GM23338 (cell line): Measurements from ENCODE around the gene EHBP1L1. TPM values are rescaled to one million over a fixed set of nuclear protein-coding genes. Genes with fewer than 3 reads are reported as not detected.

Source experiments
- ATAC-seq: fragments of 200-7000 bp; cut with Tn5 transposase; 3 replicates; pipeline ENCODE4 v1.9.1; 2020
- DNase-seq: peaks from one replicate; pipeline ENCODE4 v3.0.0-alpha.2; 2015; ENCODE audit warnings: low spot score
- H2AFZ ChIP-seq: fragments of 200-600 bp; sonication (generic); 2 replicates; pipeline ENCODE4 v1.8.0; 2016; ENCODE audit warnings: antibody characterized with exemption, mild to moderate bottlenecking, moderate library complexity
- H3F3A ChIP-seq: fragments of 200-600 bp; sonication (generic); replicated peaks from 2 replicates; pipeline ENCODE4 v1.8.0; 2017; ENCODE audit warnings: antibody characterized with exemption, mixed run types, low read depth
- H3K27ac ChIP-seq: fragments of 200-600 bp; sonication (generic); 2 replicates; pipeline ENCODE4 v1.6.1; 2016; ENCODE audit warnings: low read depth
- H3K27me3 ChIP-seq: fragments of 200-600 bp; sonication (generic); 2 replicates; pipeline ENCODE4 v1.8.0; 2016; ENCODE audit warnings: mild to moderate bottlenecking, mixed run types, moderate library complexity; ENCODE audit not compliant: insufficient read depth
- H3K36me3 ChIP-seq: fragments of 200-600 bp; sonication (generic); 2 replicates; pipeline ENCODE4 v1.8.0; 2016; ENCODE audit warnings: mild to moderate bottlenecking; ENCODE audit not compliant: insufficient read depth
- H3K4me1 ChIP-seq: fragments of 200-600 bp; sonication (generic); 2 replicates; pipeline ENCODE4 v1.8.0; 2016; ENCODE audit warnings: mild to moderate bottlenecking, moderate library complexity; ENCODE audit not compliant: insufficient read depth
- H3K4me2 ChIP-seq: fragments of 200-600 bp; sonication (generic); 2 replicates; pipeline ENCODE4 v1.7.1; 2017; ENCODE audit warnings: mixed run types
- H3K4me3 ChIP-seq: fragments of 200-600 bp; sonication (generic); 2 replicates; pipeline ENCODE4 v1.6.1; 2016; ENCODE audit warnings: mixed run types
- H3K79me2 ChIP-seq: fragments of 200-600 bp; sonication (generic); replicated peaks from 2 replicates; pipeline ENCODE4 v1.8.0; 2017; ENCODE audit warnings: mild to moderate bottlenecking; ENCODE audit not compliant: insufficient read depth
- H3K9me2 ChIP-seq: fragments of 200-600 bp; sonication (generic); 2 replicates; pipeline ENCODE4 v1.8.0; 2017; ENCODE audit not compliant: insufficient read depth
- H4K20me1 ChIP-seq: fragments of 200-600 bp; sonication (generic); replicated peaks from 2 replicates; pipeline ENCODE4 v1.8.0; 2017; ENCODE audit warnings: mild to moderate bottlenecking; ENCODE audit not compliant: insufficient read depth
- H3K27ac Mint-ChIP-seq: 2 replicates; pipeline ENCODE4 v1.8.0; 2020; ENCODE audit warnings: inconsistent platforms, mild to moderate bottlenecking, moderate library complexity, mixed read lengths
- H3K27me3 Mint-ChIP-seq: 3 replicates; pipeline ENCODE4 v1.8.0; 2022; ENCODE audit warnings: low read depth, mild to moderate bottlenecking, moderate library complexity, mixed read lengths, inconsistent platforms; ENCODE audit not compliant: insufficient read depth, poor library complexity
- H3K36me3 Mint-ChIP-seq: 3 replicates; pipeline ENCODE4 v1.8.0; 2021; ENCODE audit warnings: low read depth, mild to moderate bottlenecking, inconsistent platforms, moderate library complexity, mixed read lengths
- H3K4me1 Mint-ChIP-seq: 3 replicates; pipeline ENCODE4 v1.8.0; 2020; ENCODE audit warnings: mild to moderate bottlenecking, inconsistent platforms, mixed read lengths
- H3K4me3 Mint-ChIP-seq: 3 replicates; pipeline ENCODE4 v1.8.0; 2021; ENCODE audit warnings: moderate library complexity, mild to moderate bottlenecking, inconsistent platforms, mixed read lengths
- H3K9me3 Mint-ChIP-seq: 3 replicates; pipeline ENCODE4 v1.8.0; 2020; ENCODE audit warnings: moderate library complexity, mild to moderate bottlenecking, inconsistent platforms, mixed read lengths
- CREB1 ChIP-seq: fragments of 250-450 bp; sonication (Bioruptor Pico); IDR thresholded peaks from 2 replicates; pipeline ENCODE4 v1.5.0; 2020; ENCODE audit warnings: low read depth, mild to moderate bottlenecking, moderate library complexity
- EZH2 ChIP-seq: fragments of 200-600 bp; sonication (generic); IDR thresholded peaks from one replicate; pipeline ENCODE4 v1.8.0; 2017; ENCODE audit warnings: antibody characterized with exemption, mild to moderate bottlenecking, low read depth; ENCODE audit not compliant: unreplicated experiment
- EZH2phosphoT487 ChIP-seq: fragments of 200-600 bp; sonication (generic); IDR thresholded peaks from one replicate; pipeline ENCODE4 v1.8.1; 2018; ENCODE audit warnings: antibody characterized with exemption; ENCODE audit not compliant: unreplicated experiment
- JUNB ChIP-seq: IDR thresholded peaks from one replicate; pipeline ENCODE4 v1.6.1; 2016; ENCODE audit warnings: antibody characterized with exemption; ENCODE audit not compliant: unreplicated experiment
- NANOG ChIP-seq: IDR thresholded peaks from 2 replicates; pipeline ENCODE4 v1.6.1; 2016; ENCODE audit warnings: antibody characterized with exemption, borderline replicate concordance
- POLR2AphosphoS5 ChIP-seq: IDR thresholded peaks from 2 replicates; pipeline ENCODE4 v1.6.1; 2016; ENCODE audit warnings: antibody characterized with exemption, low read depth
- STAT1 ChIP-seq: IDR thresholded peaks from one replicate; pipeline ENCODE4 v1.6.1; 2016; ENCODE audit warnings: antibody characterized with exemption; ENCODE audit not compliant: unreplicated experiment
- ZNF114 ChIP-seq: fragments of 250-450 bp; sonication (Bioruptor Pico); IDR thresholded peaks from 2 replicates; pipeline ENCODE4 v1.5.0; 2020; ENCODE audit warnings: mild to moderate bottlenecking, moderate library complexity
- ZNF331 ChIP-seq: fragments of 250-450 bp; sonication (Bioruptor Pico); IDR thresholded peaks from 2 replicates; pipeline ENCODE4 v1.5.0; 2020; ENCODE audit warnings: low read depth, mild to moderate bottlenecking, moderate library complexity
- polyA plus RNA-seq: library from polyadenylated mRNA; unstranded; fragments of >200 nt; fragmentation: Nextera tagmentation; extraction: Ambion mirVana; gene quantifications from 2 replicates; pipeline ENCODE4 v1.2.1, GENCODE V29; 2016
- total RNA-seq: library from RNA; depleted of rRNA; stranded (reverse); fragments of >200 nt; shearing (Covaris generic); gene quantifications from 2 replicates; pipeline ENCODE4 v1.2.3, GENCODE V29; 2014
- TF ChIP-seq, protein P1 (sequence below), 2 experiments: fragments of 200-600 bp in 1 of 2; sonication (generic) in 1 of 2; conservative IDR thresholded peaks; 2 replicates each; pipeline versions ENCODE4 v1.5.1 to v1.6.1; 2016 to 2017; ENCODE audit warnings: antibody characterized with exemption in 2 of 2, low read depth in 2 of 2, mild to moderate bottlenecking in 2 of 2, moderate library complexity in 1 of 2
- TF ChIP-seq, protein P2 (sequence below): fragments of 250-450 bp; sonication (Bioruptor Pico); IDR thresholded peaks from 2 replicates; pipeline ENCODE4 v1.5.0; 2020; ENCODE audit warnings: mild to moderate bottlenecking, moderate library complexity
- TF ChIP-seq, protein P3 (sequence below): IDR thresholded peaks from one replicate; pipeline ENCODE4 v1.6.1; 2018; ENCODE audit warnings: antibody characterized with exemption; ENCODE audit not compliant: unreplicated experiment

Gene EHBP1L1
- total and polyA plus RNA-seq, 2 experiments from 2014 or later = 2.9 to 10.9 TPM

DNA sequence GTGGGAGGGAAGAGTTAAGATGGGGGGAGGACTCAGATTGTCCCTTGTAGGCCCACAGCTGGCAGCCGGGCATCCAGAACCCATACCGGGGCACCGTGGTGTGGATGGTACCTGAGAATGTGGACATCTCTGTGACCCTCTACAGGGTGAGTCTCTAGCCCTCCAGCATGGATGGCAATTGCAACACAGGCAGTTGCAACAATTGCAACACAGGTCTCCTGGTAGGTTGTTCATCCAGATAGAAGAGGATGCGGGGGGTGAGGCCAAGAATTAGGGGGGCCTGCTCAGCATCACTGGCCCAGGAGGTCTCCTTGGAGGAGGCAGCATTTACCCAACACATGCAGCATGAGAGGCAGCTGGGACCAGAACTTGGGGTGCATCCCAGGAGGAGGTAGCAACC lies 3.4 kb downstream of the EHBP1L1 start:
- no peaks in the 10 kb centered on the region for H3K9me2 ChIP-seq
- peaks cover 59% of the 10 kb centered on the region for H3K27me3 Mint-ChIP-seq
- DNase-seq = no peak
- no peaks in the 10 kb centered on the region for H3K9me3 Mint-ChIP-seq
- ATAC-seq = no peak
- H3K4me1 ChIP-seq = peaks cover 11% of the 10 kb centered on the region
- H2AFZ ChIP-seq = no peak overlapping the region
- no peak overlapping the region for H3K27ac ChIP-seq
- H3K27ac Mint-ChIP-seq = no peak overlapping the region
- no peaks in the 10 kb centered on the region for H3K36me3 Mint-ChIP-seq
- peaks cover 63% of the 10 kb centered on the region for H3K27me3 ChIP-seq
- H3K4me3 ChIP-seq = no peak overlapping the region
- peaks cover 14% of the 10 kb centered on the region for H3F3A ChIP-seq
- no peaks in the 10 kb centered on the region for H3K36me3 ChIP-seq
- H3K4me3 Mint-ChIP-seq = no peak overlapping the region
- TF ChIP-seq CREB1 = no peak
- no peak for TF ChIP-seq JUNB
- no peak for TF ChIP-seq EZH2
- TF ChIP-seq, protein P1, sequence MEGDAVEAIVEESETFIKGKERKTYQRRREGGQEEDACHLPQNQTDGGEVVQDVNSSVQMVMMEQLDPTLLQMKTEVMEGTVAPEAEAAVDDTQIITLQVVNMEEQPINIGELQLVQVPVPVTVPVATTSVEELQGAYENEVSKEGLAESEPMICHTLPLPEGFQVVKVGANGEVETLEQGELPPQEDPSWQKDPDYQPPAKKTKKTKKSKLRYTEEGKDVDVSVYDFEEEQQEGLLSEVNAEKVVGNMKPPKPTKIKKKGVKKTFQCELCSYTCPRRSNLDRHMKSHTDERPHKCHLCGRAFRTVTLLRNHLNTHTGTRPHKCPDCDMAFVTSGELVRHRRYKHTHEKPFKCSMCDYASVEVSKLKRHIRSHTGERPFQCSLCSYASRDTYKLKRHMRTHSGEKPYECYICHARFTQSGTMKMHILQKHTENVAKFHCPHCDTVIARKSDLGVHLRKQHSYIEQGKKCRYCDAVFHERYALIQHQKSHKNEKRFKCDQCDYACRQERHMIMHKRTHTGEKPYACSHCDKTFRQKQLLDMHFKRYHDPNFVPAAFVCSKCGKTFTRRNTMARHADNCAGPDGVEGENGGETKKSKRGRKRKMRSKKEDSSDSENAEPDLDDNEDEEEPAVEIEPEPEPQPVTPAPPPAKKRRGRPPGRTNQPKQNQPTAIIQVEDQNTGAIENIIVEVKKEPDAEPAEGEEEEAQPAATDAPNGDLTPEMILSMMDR (conservative IDR thresholded peaks at IDR 0.05; ENCODE audit: low read depth in 2 of 2) = no peak
- no peak for TF ChIP-seq ZNF114 (CRISPR knock-in tag)
- TF ChIP-seq EZH2phosphoT487 = no peak
- TF ChIP-seq NANOG = no peak
- TF ChIP-seq, protein P2, sequence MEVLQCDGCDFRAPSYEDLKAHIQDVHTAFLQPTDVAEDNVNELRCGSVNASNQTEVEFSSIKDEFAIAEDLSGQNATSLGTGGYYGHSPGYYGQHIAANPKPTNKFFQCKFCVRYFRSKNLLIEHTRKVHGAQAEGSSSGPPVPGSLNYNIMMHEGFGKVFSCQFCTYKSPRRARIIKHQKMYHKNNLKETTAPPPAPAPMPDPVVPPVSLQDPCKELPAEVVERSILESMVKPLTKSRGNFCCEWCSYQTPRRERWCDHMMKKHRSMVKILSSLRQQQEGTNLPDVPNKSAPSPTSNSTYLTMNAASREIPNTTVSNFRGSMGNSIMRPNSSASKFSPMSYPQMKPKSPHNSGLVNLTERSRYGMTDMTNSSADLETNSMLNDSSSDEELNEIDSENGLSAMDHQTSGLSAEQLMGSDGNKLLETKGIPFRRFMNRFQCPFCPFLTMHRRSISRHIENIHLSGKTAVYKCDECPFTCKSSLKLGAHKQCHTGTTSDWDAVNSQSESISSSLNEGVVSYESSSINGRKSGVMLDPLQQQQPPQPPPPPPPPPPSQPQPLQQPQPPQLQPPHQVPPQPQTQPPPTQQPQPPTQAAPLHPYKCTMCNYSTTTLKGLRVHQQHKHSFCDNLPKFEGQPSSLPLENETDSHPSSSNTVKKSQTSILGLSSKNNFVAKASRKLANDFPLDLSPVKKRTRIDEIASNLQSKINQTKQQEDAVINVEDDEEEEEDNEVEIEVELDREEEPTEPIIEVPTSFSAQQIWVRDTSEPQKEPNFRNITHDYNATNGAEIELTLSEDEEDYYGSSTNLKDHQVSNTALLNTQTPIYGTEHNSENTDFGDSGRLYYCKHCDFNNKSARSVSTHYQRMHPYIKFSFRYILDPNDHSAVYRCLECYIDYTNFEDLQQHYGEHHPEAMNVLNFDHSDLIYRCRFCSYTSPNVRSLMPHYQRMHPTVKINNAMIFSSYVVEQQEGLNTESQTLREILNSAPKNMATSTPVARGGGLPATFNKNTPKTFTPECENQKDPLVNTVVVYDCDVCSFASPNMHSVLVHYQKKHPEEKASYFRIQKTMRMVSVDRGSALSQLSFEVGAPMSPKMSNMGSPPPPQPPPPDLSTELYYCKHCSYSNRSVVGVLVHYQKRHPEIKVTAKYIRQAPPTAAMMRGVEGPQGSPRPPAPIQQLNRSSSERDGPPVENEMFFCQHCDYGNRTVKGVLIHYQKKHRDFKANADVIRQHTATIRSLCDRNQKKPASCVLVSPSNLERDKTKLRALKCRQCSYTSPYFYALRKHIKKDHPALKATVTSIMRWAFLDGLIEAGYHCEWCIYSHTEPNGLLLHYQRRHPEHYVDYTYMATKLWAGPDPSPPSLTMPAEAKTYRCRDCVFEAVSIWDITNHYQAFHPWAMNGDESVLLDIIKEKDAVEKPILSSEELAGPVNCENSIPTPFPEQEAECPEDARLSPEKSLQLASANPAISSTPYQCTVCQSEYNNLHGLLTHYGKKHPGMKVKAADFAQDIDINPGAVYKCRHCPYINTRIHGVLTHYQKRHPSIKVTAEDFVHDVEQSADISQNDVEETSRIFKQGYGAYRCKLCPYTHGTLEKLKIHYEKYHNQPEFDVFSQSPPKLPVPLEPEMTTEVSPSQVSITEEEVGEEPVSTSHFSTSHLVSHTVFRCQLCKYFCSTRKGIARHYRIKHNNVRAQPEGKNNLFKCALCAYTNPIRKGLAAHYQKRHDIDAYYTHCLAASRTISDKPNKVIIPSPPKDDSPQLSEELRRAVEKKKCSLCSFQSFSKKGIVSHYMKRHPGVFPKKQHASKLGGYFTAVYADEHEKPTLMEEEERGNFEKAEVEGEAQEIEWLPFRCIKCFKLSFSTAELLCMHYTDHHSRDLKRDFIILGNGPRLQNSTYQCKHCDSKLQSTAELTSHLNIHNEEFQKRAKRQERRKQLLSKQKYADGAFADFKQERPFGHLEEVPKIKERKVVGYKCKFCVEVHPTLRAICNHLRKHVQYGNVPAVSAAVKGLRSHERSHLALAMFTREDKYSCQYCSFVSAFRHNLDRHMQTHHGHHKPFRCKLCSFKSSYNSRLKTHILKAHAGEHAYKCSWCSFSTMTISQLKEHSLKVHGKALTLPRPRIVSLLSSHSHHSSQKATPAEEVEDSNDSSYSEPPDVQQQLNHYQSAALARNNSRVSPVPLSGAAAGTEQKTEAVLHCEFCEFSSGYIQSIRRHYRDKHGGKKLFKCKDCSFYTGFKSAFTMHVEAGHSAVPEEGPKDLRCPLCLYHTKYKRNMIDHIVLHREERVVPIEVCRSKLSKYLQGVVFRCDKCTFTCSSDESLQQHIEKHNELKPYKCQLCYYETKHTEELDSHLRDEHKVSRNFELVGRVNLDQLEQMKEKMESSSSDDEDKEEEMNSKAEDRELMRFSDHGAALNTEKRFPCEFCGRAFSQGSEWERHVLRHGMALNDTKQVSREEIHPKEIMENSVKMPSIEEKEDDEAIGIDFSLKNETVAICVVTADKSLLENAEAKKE (CRISPR knock-in tag) = no peak
- TF ChIP-seq STAT1 = no peak
- no peak for TF ChIP-seq ZNF331 (CRISPR knock-in tag)
- TF ChIP-seq, protein P3, sequence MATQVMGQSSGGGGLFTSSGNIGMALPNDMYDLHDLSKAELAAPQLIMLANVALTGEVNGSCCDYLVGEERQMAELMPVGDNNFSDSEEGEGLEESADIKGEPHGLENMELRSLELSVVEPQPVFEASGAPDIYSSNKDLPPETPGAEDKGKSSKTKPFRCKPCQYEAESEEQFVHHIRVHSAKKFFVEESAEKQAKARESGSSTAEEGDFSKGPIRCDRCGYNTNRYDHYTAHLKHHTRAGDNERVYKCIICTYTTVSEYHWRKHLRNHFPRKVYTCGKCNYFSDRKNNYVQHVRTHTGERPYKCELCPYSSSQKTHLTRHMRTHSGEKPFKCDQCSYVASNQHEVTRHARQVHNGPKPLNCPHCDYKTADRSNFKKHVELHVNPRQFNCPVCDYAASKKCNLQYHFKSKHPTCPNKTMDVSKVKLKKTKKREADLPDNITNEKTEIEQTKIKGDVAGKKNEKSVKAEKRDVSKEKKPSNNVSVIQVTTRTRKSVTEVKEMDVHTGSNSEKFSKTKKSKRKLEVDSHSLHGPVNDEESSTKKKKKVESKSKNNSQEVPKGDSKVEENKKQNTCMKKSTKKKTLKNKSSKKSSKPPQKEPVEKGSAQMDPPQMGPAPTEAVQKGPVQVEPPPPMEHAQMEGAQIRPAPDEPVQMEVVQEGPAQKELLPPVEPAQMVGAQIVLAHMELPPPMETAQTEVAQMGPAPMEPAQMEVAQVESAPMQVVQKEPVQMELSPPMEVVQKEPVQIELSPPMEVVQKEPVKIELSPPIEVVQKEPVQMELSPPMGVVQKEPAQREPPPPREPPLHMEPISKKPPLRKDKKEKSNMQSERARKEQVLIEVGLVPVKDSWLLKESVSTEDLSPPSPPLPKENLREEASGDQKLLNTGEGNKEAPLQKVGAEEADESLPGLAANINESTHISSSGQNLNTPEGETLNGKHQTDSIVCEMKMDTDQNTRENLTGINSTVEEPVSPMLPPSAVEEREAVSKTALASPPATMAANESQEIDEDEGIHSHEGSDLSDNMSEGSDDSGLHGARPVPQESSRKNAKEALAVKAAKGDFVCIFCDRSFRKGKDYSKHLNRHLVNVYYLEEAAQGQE = no peak
- TF ChIP-seq POLR2AphosphoS5 = no peak
- H3K4me1 Mint-ChIP-seq = peaks cover 19% of the 10 kb centered on the region
- peaks cover 4% of the 10 kb centered on the region; the same call in 1 of the 2 replicates for H4K20me1 ChIP-seq
- H3K79me2 ChIP-seq = no peaks in the 10 kb centered on the region
- H3K4me2 ChIP-seq = no peak overlapping the region
